Esophagus squamous epithelium (tissue), 4 donors: Measurements from ENCODE around the gene POLR2C.

ENCODE experiments used
- CTCF ChIP-seq, 6 experiments: fragments of 450-650 bp in 4 of 6; fragments of 200-600 bp in 2 of 6; sonication (generic) in 2 of 6; IDR thresholded peaks; one replicate each; pipeline ENCODE4 v1.5.1; 2016 to 2019; ENCODE audit warnings: antibody characterized with exemption in 6 of 6, mild to moderate bottlenecking in 4 of 6, moderate library complexity in 4 of 6
- POLR2A ChIP-seq, 4 donors: fragments of 450-650 bp; IDR thresholded peaks; one replicate each; pipeline ENCODE4 v1.6.1; 2017; ENCODE audit warnings: antibody characterized with exemption in 4 of 4, mild to moderate bottlenecking in 4 of 4, moderate library complexity in 3 of 4

DNA sequence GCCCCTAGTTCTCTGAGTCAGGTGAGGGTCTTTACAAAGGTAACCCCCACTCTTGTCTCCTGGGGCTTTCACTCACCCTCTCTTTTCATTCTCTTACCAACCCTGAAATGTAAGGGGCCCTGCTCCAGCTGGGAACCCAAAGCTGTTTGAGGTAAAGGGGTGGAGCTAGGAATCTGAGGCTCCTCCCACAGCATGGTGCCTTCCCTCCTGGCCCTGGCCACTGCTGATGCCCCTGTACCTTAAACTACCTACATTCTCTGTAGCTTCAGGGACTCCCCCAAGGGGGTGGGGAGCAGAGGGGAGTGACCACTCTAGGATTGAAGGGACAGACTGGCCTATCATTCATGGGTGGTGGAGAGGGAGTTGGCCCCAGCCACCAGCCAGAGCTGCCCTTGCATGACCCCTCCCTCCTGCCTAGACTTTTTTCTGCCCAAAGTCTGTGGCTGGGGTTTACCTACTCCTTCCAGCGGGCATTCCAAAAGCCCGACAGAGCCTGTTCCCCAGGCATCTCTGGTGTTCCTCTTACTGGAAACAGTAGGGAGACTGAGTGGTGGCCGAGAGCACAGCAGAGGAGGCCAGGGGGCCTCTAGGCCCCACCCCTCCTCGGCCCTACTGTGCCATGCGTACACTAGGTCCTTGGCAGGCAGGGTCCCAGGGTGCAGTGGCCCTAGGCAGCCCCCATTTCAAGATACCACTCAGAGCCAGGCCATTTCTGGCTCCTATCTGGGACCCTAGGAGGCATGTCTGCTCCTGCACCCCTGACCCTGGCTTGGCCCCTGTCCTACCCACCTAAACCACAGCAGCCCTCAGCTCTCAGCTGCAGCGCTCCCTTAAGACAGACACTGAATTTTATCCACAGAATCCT, 14.3 kb downstream of the POLR2C start:
- TF ChIP-seq CTCF (IDR thresholded peaks at IDR 0.05) (no peak), POLR2A (IDR thresholded peaks at IDR 0.05) (no peak)
